ENCODE measurements around the gene LSM2. TPM values are rescaled to one million over a fixed set of nuclear protein-coding genes. Genes with fewer than 3 reads are reported as not detected.
"Not testable (repeated sequence)": the region's sequence is repeated elsewhere in the genome, so short reads cannot be mapped to it uniquely, and the experiment has no call there.

The LSM2 gene
- total and polyA plus RNA-seq, 2 experiments from 2014 or later = 51.9 to 57.9 TPM

DNA sequence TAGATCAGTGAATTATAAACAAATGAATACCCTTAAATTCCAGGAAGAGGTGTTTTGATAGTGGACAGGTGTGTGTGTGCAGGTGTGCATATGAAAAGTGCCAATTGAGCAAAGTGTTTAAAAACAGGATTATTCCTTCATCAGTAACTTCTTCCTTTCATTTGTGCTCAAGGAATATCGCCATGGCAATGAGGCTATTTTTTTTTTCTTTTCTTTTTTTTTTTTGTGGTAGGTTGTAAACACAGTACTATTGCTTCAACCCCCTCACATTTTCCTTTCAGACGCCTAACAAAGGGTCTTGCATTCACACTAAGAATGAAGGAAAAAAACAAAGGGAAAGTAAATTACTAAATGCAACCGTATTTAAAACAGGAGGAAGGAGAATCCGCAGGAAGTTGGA is 18.8 kb upstream of the LSM2 start:
- H3K4me3 ChIP-seq = no peak overlapping the region

DNA sequence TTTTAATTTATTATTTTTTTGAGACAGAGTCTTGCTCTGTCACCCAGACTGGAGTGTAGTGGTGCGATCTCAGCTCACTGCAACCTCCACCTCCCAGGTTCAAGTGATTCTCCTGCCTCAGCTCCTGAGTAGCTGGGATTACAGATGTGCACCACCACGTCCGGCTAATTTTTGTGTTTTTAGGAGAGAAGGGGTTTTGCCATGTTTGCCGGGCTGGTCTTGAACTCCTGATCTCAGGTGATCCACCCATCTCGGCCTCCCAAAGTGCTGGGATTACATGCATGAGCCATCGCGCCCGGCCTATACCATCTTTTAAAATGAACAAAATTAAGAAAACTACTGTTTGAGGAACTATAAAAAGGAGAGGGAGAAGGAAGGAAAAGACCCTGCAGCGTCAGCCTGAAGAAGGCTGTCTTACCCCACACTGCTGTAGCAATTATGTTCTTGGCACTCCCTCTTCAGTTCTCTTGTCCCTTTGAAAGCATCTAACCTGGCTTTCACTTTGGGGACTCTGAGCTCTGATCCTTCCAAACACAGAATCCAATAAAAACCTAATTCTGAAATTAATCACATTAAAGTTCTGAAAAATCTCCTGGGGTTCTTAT is 16.9 kb upstream of the LSM2 start:
- not testable (repeated sequence) for H4K20me1 ChIP-seq (ENCODE audit: insufficient read depth, poor library complexity, severe bottlenecking); H3K4me2 ChIP-seq; H3K9me3 ChIP-seq (ENCODE audit: low read depth); H3K27ac ChIP-seq; H3K27me3 ChIP-seq; H3K36me3 ChIP-seq (replicated peaks; ENCODE audit: insufficient read depth, low read depth); DNase-seq (ENCODE audit: low spot score); H3K4me3 ChIP-seq; H2AFZ ChIP-seq; H3K9me2 ChIP-seq (replicated peaks; ENCODE audit: insufficient read depth)
- peaks cover 43% of the 10 kb centered on the region for H3K4me1 ChIP-seq (ENCODE audit: insufficient read depth)
- WGBS (ENCODE audit: low lambda C conversion rate, missing lambda C conversion rate) = 95% methylated on average over 9 of the region's 9 CpGs
- peaks cover 11% of the 10 kb centered on the region for H3K79me2 ChIP-seq

More for the DNA sequence above, 18.8 kb upstream of the LSM2 start:
- TF ChIP-seq, protein P1, sequence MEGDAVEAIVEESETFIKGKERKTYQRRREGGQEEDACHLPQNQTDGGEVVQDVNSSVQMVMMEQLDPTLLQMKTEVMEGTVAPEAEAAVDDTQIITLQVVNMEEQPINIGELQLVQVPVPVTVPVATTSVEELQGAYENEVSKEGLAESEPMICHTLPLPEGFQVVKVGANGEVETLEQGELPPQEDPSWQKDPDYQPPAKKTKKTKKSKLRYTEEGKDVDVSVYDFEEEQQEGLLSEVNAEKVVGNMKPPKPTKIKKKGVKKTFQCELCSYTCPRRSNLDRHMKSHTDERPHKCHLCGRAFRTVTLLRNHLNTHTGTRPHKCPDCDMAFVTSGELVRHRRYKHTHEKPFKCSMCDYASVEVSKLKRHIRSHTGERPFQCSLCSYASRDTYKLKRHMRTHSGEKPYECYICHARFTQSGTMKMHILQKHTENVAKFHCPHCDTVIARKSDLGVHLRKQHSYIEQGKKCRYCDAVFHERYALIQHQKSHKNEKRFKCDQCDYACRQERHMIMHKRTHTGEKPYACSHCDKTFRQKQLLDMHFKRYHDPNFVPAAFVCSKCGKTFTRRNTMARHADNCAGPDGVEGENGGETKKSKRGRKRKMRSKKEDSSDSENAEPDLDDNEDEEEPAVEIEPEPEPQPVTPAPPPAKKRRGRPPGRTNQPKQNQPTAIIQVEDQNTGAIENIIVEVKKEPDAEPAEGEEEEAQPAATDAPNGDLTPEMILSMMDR (IDR thresholded peaks at IDR 0.05; ENCODE audit: poor library complexity) = no peak
- TF ChIP-seq EZH2phosphoT487 (IDR thresholded peaks at IDR 0.05; ENCODE audit: low read depth, severe bottlenecking, unreplicated experiment) (no peak), EZH2 (IDR thresholded peaks at IDR 0.05; ENCODE audit: borderline replicate concordance) (no peak)
- WGBS (ENCODE audit: low lambda C conversion rate, missing lambda C conversion rate) = 62% methylated on average over 4 of the region's 4 CpGs
- H3K27me3 ChIP-seq = no peaks in the 10 kb centered on the region
- H2AFZ ChIP-seq = no peak overlapping the region
- DNase-seq (ENCODE audit: low spot score) = no peak
- H3K79me2 ChIP-seq = peaks cover 19% of the 10 kb centered on the region
- peak overlapping the region; percentile 76 for H3K4me2 ChIP-seq
- no peaks in the 10 kb centered on the region for H4K20me1 ChIP-seq (ENCODE audit: insufficient read depth, poor library complexity, severe bottlenecking)
- H3K4me1 ChIP-seq (ENCODE audit: insufficient read depth) = peaks cover 31% of the 10 kb centered on the region
- H3K36me3 ChIP-seq (replicated peaks; ENCODE audit: insufficient read depth, low read depth) = no peaks in the 10 kb centered on the region
- peak overlapping the region; percentile 91 for H3K27ac ChIP-seq
- H3K9me2 ChIP-seq (replicated peaks; ENCODE audit: insufficient read depth) = no peaks in the 10 kb centered on the region
- H3K9me3 ChIP-seq (ENCODE audit: low read depth) = no peaks in the 10 kb centered on the region

DNA sequence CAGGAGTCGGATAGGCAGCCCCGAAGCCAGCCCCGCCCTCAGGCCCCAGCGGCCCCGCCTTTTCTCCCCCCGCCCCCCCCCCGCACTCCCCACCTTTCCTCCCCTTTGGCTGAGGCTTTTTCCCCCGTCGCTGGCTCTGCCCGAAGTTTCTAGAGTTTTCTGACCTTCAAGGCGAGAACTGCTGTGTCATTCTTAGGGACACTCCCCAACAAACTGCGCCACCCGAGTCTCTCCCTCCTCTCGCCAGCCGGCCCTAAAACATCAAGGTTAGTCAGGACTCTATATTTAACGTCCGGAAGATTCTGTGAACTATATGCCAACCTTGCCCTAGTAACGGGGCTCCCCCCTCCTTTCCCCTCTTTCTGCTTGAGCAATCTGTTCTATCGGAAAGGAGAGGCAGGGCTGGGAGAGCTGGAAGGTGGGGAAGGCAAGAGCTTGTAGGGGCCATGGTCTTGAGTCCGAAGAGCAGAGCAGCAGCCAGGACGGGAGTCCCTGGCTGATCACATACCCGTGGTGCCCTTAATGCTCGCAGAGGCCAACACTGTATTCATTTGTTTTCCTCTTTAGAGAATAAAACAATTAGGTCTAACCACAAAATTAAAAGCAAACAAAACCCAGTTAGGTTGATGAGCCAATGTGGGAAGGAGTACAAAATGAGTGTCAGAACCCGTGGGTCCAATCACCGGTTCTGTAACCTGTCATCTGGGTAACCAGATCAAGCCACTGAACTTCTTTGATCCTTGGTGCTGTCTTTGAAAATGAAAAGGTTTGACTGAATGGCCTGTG is 15.5 kb upstream of the LSM2 start:
- Histone ChIP-seq H3K79me2 (peaks cover 21% of the 10 kb centered on the region), H3K4me1 (ENCODE audit: insufficient read depth) (peaks cover 51% of the 10 kb centered on the region)
- DNase-seq (ENCODE audit: low spot score) = peak; percentile 88

More for the DNA sequence above, 15.5 kb upstream of the LSM2 start:
- Histone ChIP-seq H3K27me3 (no peaks in the 10 kb centered on the region), H3K9me3 (ENCODE audit: low read depth) (no peaks in the 10 kb centered on the region), H3K4me3 (peak overlapping the region; percentile 69), H2AFZ (peak overlapping the region; percentile 89), H3K9me2 (replicated peaks; ENCODE audit: insufficient read depth) (no peaks in the 10 kb centered on the region), H3K27ac (peak overlapping the region; percentile 94), H4K20me1 (ENCODE audit: insufficient read depth, poor library complexity, severe bottlenecking) (no peaks in the 10 kb centered on the region), H3K4me2 (peak overlapping the region; percentile 74), H3K36me3 (replicated peaks; ENCODE audit: insufficient read depth, low read depth) (no peaks in the 10 kb centered on the region)
- TF ChIP-seq EZH2phosphoT487 (IDR thresholded peaks at IDR 0.05; ENCODE audit: low read depth, severe bottlenecking, unreplicated experiment) = no peak
- TF ChIP-seq, protein P1 (IDR thresholded peaks at IDR 0.05; ENCODE audit: poor library complexity) = no peak
- no peak for TF ChIP-seq EZH2 (IDR thresholded peaks at IDR 0.05; ENCODE audit: borderline replicate concordance)
- 6% methylated on average over 23 of the region's 25 CpGs for WGBS (ENCODE audit: low lambda C conversion rate, missing lambda C conversion rate)

Data from hepatocyte (in vitro differentiated cells).